Motor neuron (in vitro differentiated cells): ENCODE results near the gene PSD2. TPM values are rescaled to one million over a fixed set of nuclear protein-coding genes. Genes with fewer than 3 reads are reported as not detected.

Source experiments
- ATAC-seq, 8 experiments: fragments of 200-7000 bp; cut with Tn5 transposase; replicated peaks in 6 of 8; 2 replicates each; pipeline ENCODE4 v1.8.0; 2021; ENCODE audit warnings: mild to moderate bottlenecking in 8 of 8, moderate library complexity in 8 of 8
- H3K27ac ChIP-seq, 2 donors: fragments of 250-450 bp; sonication (Bioruptor Pico); 2 replicates each; pipeline ENCODE4 v1.9.0; 2021; ENCODE audit warnings: antibody characterized with exemption in 2 of 2, mild to moderate bottlenecking in 2 of 2, moderate library complexity in 1 of 2
- H3K4me1 ChIP-seq, 2 donors: fragments of 250-450 bp; sonication (Bioruptor Pico); replicated peaks in 1 of 2; 2 replicates each; pipeline ENCODE4 v1.6.1; 2021; ENCODE audit warnings: antibody characterized with exemption in 2 of 2, mild to moderate bottlenecking in 2 of 2, moderate library complexity in 1 of 2
- H3K4me3 ChIP-seq, 5 donors: fragments of 250-450 bp; sonication (Bioruptor Pico); 2 replicates each; pipeline ENCODE4 v1.9.0; 2021; ENCODE audit warnings: antibody characterized with exemption in 5 of 5, mild to moderate bottlenecking in 5 of 5, moderate library complexity in 4 of 5
- WGBS, 10 experiments: fragments of 450-650 bp; shearing (Covaris generic); methylation state at CpG; one replicate each; pipeline ENCODE4 v1.0.0; 2022; 5-methylcytosine and 5-hydroxymethylcytosine counted together
- in situ Hi-C, 9 experiments: fragments of 400-800 bp; cut with MboI; loops; one replicate each; pipeline ENCODE4 v1.15.0; 2021; ENCODE audit warnings: low sequenced_read_pairs in 9 of 9, low pct_unique_long_range_greater_than_20kb in 2 of 9; ENCODE audit not compliant: unreplicated experiment in 9 of 9
- total RNA-seq, 8 experiments: library from RNA; unstranded; fragments of 300-600 nt; gene quantifications; 2 replicates each; pipeline versions ENCODE4 v1.2.3 to v1.2.4, GENCODE V29; 2022

Gene PSD2
- total RNA-seq, 8 experiments from 2014 or later: 0.17 to 12.5 (median 9.6) TPM; not detected in 2

DNA sequence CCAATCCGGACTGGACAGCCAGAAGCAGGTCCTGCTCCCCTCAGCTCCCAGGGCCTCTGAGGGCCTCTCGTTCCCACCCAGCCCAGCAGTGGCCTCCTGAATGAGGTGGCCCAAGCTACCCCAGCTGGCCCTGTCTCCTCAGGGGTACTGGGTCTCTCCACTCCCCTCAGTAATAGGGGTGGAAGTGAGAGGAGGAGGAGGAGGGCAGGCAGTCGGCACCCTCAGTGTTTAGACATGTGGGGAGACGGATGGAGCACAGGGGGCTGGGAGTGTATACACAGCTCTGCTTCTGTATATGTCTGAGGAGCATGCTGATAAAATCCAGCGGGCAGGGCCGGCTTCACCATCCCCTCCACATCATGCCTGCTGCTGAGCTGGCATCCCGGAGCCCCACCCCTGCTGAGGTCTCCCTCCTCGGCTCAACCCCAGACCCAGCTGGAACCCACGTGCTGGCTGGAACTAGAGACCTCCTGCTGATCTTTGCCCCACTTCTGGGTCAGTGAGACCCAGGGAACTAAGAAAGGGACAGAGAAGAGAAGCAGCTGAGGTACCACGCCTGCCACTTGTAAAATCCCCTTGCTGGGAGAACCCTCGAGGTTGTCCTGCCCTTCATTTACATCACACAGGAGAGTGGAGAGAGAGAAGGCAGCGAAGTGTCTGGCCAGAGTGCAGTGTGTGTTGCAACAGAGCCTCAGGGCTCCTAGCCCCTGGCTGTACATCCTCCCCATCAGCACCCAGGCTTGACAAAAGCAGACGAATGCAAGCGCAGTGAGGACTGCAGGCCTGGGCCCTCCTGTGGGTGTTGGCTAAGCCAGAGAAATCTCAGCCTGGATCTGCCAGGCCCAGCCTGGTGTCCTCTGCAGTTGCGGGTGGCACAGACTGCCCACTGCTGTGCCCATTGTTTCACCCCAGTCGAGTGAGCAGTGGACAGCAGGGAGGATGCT, 77.5 kb downstream of the PSD2 start:
- no peak overlapping the region for H3K4me3 ChIP-seq
- WGBS, 10 experiments: 0 to 58% (median 15%) methylated on average over 1 to 3 of the region's 16 CpGs; no CpG with 5 or more reads in 3 of the 10 experiments
- peaks cover 0 to 19% of the 10 kb centered on the region in 2 donors for H3K4me1 ChIP-seq
- in situ Hi-C loops: loop anchor here in 1 of 9 experiments (10.0 kb wide), 1 partner anchor 92 kb away; no protein-coding TSS in a partner anchor
- no peak overlapping the region for H3K27ac ChIP-seq
- peak; percentile 63 to 97 (median 88) for ATAC-seq

DNA sequence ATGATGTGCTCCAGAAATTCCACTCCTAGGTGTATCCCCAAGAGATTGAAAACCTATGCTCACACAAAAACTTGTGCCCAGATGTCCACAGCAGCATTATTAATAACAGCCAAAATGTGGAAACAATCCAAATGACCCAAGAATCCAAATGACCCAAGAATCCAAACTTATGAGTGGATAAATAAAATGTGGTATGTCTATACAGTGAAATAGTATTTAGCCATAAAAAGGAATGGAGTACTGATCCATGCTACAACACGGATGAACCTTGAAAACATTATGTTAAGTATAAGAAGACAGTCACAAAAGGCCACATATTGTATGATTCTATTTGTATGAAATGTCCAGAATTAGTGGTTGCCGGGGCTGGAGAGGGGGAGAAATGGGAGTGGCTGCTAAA, 80.3 kb downstream of the PSD2 start:
- Histone ChIP-seq H3K4me3 (no peak overlapping the region), H3K27ac (no peak overlapping the region), H3K4me1 (peaks cover 0 to 24% of the 10 kb centered on the region in 2 donors)
- in situ Hi-C loops: loop anchor here in 2 of 9 experiments (10.0 to 25.0 kb wide), 2 partner anchors 89 kb away; partner anchors contain the start of gene PSD2 (in 1 of the 2)
- WGBS, 10 experiments: 33 to 100% (median 77%) methylated on average over 1 to 2 of the region's 2 CpGs; no CpG with 5 or more reads in 2 of the 10 experiments
- ATAC-seq: no peak

DNA sequence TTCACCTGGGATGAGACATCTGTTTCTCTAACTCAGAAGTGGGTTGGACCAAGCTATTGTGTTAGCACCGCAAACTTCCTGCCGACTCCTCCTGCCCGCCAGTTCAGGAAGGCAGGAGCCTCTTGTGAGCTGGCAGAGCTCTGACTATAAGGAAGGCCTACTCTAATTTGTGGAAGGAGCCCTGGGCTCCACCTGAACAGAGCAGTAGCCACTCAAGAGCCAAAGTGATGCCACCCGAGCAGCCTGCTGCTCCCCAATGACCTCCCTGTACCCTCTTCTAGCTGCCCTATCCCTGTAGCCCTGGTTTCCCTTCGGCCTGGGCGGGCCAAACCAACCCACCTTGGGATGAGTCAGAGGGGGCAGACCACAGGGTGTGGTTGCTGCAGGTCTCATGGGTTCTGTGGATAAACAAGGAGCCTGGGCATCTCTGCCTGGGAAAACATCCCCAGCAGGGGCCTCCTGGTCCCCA, 81.6 kb downstream of the PSD2 start:
- Histone ChIP-seq H3K27ac (no peak overlapping the region), H3K4me3 (no peak overlapping the region), H3K4me1 (peaks cover 0 to 29% of the 10 kb centered on the region in 2 donors)
- 37 to 80% (median 58%) methylated on average over 1 to 5 of the region's 6 CpGs; no CpG with 5 or more reads in 5 of the 10 experiments for WGBS, 10 experiments
- no peak for ATAC-seq
- in situ Hi-C loops: loop anchor here in 2 of 9 experiments (10.0 to 25.0 kb wide), 2 partner anchors 88 to 90 kb away; partner anchors contain the start of gene PSD2 (in 1 of the 2)

DNA sequence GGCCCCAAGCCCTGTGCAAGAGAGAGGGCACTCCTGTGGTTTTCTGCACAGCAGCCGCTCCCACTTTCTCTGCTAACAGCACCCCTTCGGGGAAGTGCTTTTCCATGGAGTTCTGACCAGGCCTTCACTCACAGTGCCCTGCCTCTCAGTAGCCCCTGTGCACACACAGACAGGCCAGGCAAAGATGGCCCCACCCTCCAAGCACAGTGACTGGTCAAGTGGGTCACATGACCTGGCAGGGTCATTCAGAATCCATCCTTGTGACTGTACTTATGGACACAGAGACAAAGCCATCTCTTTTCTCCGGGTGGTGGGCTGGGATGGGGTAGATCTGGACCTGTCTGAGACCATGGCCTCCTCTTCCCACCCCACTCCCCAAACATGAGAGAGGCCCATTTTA, 82.5 kb downstream of the PSD2 start:
- Histone ChIP-seq H3K4me3 (no peak overlapping the region), H3K4me1 (peaks cover 8 to 31% of the 10 kb centered on the region in 2 donors), H3K27ac (no peak overlapping the region)
- WGBS, 10 experiments: 20 to 100% (median 90%) methylated on average over 1 to 3 of the region's 3 CpGs; no CpG with 5 or more reads in 6 of the 10 experiments
- peak in 1 of 8 experiments; percentile 16 for ATAC-seq
- in situ Hi-C loops: loop anchor here in 2 of 9 experiments (10.0 to 25.0 kb wide), 2 partner anchors 87 to 91 kb away; partner anchors contain the start of gene PSD2 (in 1 of the 2)

DNA sequence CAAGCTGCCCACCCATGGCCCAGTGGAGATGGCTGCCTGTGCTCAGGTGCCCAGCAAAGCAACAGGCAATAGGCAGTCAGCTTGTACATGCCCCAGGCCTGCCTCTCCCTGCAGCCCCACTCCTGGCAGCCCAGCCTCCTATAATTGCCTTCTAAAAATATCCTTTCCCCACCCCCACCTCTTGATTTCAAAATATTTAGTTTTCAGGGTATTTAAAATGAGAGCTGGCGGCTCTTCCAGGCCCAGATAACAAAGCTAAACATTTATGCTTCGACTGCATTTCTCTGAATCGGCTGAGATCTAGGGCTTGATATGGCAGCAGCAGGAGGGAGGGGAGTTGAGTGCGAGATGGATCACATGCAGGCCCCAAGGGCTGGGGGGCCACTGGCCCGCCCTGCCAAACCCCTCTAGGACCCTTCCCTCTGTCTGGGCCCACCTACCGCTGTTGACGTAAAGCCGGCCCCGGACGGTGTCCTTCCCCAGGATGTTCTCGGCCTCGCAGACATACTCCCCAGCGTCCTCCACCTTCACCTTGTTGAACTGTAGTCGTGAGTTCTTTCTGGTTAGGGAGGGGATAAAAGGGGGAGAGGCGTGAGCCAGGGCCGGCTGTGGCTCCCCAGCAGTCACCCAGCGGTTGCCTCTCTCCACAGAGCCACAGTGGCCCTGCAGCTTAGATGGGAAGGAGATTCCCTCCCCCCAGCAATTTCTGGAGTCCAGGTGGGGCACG, 85.0 kb downstream of the PSD2 start:
- no peak for ATAC-seq
- no peak overlapping the region for H3K4me3 ChIP-seq
- in situ Hi-C loops: loop anchor here in 1 of 9 experiments (25.0 kb wide), 1 partner anchor 93 kb away; the partner anchor contains the start of gene PSD2
- 27 to 100% (median 81%) methylated on average over 1 to 12 of the region's 18 CpGs; no CpG with 5 or more reads in 2 of the 10 experiments for WGBS, 10 experiments
- H3K4me1 ChIP-seq: peaks cover 13 to 27% of the 10 kb centered on the region in 2 donors
- H3K27ac ChIP-seq: no peak overlapping the region

DNA sequence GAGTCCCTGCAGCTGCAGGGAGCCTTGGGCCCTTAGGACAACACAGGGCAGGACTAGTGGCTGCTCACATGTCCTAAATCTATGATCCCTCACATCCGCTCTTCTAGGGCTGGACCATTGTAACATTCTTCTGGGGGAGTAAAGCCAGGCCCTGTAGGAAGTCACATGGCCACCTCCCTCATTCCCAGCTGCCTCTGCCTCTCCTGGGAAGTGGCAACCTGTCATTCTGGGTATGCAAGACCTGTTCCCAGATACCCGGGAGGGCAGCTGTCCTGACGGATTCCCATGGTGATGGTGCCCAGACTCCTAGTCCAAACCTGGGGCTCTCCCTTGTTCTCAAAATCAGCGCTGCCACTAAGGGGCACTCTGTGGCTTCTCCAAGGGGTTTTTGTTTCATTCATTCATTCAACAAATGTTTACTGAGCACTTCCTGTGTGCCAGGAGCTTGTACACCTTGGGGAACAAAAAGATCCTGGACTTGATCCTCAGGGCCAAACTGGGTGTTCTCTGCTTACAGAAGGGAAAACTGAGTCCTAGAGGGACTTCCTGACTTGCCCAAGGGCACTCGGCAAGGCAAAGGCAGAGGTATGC, 85.6 kb downstream of the PSD2 start:
- in situ Hi-C loops: loop anchor here in 1 of 9 experiments (25.0 kb wide), 1 partner anchor 94 kb away; the partner anchor contains the start of gene PSD2
- H3K4me1 ChIP-seq: peaks cover 13 to 27% of the 10 kb centered on the region in 2 donors
- no peak overlapping the region for H3K27ac ChIP-seq
- ATAC-seq: peak in 1 of 8 experiments; percentile 40
- H3K4me3 ChIP-seq: no peak overlapping the region
- 40 to 100% (median 81%) methylated on average over 1 to 5 of the region's 5 CpGs; no CpG with 5 or more reads in 3 of the 10 experiments for WGBS, 10 experiments

DNA sequence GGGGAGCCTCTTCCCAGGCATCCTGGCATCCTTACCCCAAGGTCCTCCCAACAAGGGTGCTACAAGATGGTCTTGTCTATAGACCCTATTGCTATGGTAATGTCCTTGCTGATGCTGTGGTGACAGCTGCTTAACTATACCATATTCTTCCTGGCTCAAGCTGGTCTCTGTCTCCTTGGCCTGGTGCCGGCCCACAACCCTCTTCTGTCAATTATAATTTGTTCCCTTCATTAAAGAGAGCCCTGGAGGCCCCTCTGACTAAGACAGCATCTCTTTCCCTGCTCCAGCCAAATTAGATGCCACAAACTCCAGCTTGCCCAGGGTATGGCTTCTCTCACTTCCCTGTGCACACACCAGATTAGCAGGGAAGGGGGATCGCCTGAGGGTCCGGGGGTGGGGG, 86.7 kb downstream of the PSD2 start:
- in situ Hi-C loops: loop anchor here in 1 of 9 experiments (25.0 kb wide), 1 partner anchor 95 kb away; the partner anchor contains the start of gene PSD2
- peaks cover 13 to 27% of the 10 kb centered on the region in 2 donors for H3K4me1 ChIP-seq
- H3K27ac ChIP-seq: peak overlapping the region in 1 of 2 donors; percentile 1
- ATAC-seq: peak in 5 of 8 experiments; percentile 2 to 15 (median 5)
- WGBS, 10 experiments: 17 to 100% (median 80%) methylated on average over 1 of the region's 3 CpGs; no CpG with 5 or more reads in 6 of the 10 experiments
- H3K4me3 ChIP-seq: no peak overlapping the region

DNA sequence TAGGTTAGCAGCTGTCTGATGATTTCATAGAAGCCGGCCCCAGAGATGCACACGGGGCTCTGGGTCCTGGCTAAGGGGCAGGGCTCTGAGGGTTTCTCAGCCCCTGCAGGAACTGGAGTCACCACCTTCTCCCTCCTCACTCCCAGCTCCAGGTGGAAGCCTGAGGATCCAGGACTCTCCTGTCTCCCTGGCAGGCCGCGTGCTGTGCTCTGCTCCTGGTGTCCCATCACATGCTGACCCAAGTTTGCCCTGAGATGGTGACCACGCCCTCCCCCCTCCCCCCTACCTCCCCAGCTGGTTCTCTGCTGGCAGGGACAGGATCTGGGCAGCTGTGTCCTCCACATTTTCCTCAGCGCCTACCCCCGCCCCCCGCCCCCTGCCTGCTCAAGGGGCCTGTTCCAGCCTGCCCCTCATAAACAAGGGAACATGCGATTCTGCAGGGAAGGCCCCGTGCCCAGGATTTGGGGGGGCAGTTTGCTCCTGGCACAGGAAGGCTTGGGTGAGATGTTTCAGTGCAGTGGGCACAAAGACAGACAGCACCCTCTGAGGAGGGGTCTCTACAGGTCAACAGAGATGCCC, 87.4 kb downstream of the PSD2 start:
- Histone ChIP-seq H3K4me3 (no peak overlapping the region), H3K27ac (peak overlapping the region in 1 of 2 donors; percentile 63), H3K4me1 (peaks cover 13 to 26% of the 10 kb centered on the region in 2 donors)
- WGBS, 10 experiments: 10% methylated on average over 4 of the region's 10 CpGs; no CpG with 5 or more reads in 9 of the 10 experiments
- ATAC-seq: peak; percentile 22 to 83 (median 72)
- in situ Hi-C loops: loop anchor here in 1 of 9 experiments (25.0 kb wide), 1 partner anchor 96 kb away; the partner anchor contains the start of gene PSD2

DNA sequence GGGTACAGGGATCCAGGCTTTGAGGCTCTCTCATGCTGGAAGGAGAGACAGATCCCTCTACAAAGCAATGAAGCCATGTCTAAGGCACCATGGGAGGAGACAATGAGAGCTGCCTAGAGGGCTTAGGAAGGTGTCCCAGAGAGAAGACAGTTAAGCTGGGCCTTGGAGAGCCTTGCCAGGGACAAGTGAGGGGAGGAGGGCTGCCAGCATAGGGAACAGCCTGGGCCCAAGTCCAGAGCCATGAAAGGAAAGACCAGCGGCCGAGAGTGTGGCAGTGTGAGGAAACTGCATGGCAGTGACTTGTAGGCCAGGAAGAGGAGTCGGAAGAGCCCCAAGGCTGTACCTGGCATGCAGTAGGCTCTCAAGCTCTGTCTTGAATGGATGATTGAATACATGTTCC, 88.5 kb downstream of the PSD2 start:
- in situ Hi-C loops: loop anchor here in 1 of 9 experiments (25.0 kb wide), 1 partner anchor 97 kb away; the partner anchor contains the start of gene PSD2
- Histone ChIP-seq H3K4me1 (peaks cover 13 to 25% of the 10 kb centered on the region in 2 donors), H3K27ac (no peak overlapping the region), H3K4me3 (no peak overlapping the region)
- no peak for ATAC-seq
- 75 to 100% (median 95%) methylated on average over 1 to 3 of the region's 3 CpGs; no CpG with 5 or more reads in 4 of the 10 experiments for WGBS, 10 experiments

DNA sequence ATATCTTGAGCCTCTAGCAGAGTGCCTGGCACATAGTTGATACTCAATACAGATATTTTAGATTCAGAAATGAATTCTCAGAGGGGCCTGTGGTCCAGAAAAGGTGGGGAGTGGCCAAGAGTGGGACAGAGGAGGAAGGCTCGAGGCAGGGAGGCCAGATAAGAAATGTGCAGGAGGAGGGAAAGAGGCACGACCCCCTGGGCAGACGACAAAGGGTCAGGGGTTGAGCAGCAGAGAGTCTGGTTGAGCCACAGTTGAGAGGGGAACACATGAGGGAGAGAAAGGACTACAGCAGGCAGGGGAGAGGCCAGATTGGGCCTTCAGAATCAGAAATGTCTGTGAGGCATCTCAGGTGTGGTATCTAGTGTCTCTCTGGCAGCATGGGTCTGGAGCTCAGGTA, 89.1 kb downstream of the PSD2 start:
- 0 to 58% (median 50%) methylated on average over 1 to 3 of the region's 3 CpGs; no CpG with 5 or more reads in 5 of the 10 experiments for WGBS, 10 experiments
- no peak for ATAC-seq
- no peak overlapping the region for H3K4me3 ChIP-seq
- no peak overlapping the region for H3K27ac ChIP-seq
- in situ Hi-C loops: loop anchor here in 1 of 9 experiments (25.0 kb wide), 1 partner anchor 97 kb away; the partner anchor contains the start of gene PSD2
- H3K4me1 ChIP-seq: peaks cover 13 to 25% of the 10 kb centered on the region in 2 donors

DNA sequence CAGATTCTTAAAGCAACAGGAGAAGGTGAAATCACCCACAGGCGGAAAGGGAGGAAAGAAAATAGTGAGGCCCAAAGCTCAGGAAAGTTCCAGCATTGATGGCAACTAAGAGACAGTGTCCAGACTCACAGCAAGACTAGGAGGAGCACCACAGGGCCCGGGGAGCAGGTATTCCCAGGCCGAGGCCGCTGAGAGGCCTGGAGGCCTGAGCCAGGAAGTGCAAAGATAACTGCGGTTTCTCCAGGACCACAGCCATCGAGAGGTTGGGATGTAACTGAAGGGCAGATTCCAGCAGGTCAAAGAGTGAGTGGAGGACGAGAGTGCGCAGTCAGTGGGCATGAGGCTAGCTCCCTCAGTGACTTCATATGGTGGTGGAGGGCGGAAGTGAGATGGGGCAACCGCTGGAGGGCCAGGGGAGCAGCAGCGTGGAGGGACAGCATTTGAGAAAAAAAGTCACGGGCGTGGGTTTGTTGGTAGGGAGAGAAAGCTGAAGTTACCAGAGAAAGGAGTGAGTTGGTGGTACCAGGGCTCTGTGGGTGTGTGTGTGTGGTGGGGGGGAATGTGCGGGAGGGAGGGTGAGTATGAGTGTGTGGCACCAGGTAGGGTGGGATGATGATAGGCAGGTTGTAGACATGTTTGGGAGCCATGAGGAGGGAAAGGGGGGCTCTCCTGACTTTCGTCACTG, 89.7 kb downstream of the PSD2 start:
- in situ Hi-C loops: loop anchor here in 1 of 9 experiments (25.0 kb wide), 1 partner anchor 98 kb away; the partner anchor contains the start of gene PSD2
- Histone ChIP-seq H3K4me3 (no peak overlapping the region), H3K4me1 (peaks cover 13 to 24% of the 10 kb centered on the region in 2 donors), H3K27ac (no peak overlapping the region)
- 47 to 92% (median 59%) methylated on average over 1 to 11 of the region's 15 CpGs; no CpG with 5 or more reads in 3 of the 10 experiments for WGBS, 10 experiments
- ATAC-seq: no peak
